ENCODE data around the gene ZFYVE27.

The ZFYVE27 gene

DNA sequence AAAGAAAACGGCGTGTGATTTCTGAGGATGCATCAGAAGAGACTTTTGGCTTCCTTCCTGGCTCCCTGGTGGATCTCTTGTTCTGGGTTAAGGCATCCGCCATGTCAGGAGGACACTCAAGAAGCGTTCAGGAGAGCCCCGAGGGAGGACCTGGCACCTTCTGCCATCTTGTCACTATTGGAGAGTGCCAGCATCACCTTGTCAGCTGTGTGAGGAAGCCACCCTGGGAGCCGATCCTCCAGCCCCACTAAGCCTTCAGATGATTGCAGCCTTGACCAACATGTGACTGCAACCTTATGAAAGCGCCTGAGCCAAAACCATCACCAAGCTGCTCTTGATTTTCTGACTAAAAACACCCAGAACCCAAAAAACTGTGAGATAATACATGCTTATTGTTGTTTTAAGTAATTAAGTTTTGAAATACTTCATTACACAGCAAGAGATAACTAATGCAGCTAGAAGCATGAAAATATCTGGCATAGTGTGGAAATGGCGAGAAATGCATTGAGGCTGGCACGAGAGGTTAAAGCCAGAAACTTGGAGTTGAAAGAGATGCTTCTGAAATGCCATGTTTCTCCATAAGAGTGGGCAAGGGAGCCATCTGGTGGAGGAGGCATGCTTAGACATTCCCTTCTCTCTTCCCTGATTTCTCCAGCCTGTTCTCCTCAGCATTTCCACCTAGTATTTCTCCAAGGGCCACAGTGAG is 5.4 kb upstream of the ZFYVE27 start:
- no CpG with 5 or more reads among the region's 9 CpGs for WGBS (ENCODE audit: insufficient coverage, insufficient read length)
- H3K36me3 ChIP-seq (ENCODE audit: control insufficient read depth, insufficient read depth, low read length), result no peaks in the 10 kb centered on the region
- no peak for DNase-seq (ENCODE audit: low read depth, low spot score)

GRCh38 chr10:97732052-97732359 is 4.9 kb upstream of the ZFYVE27 start:
- Histone ChIP-seq H3K4me3 (ENCODE audit: low read length) (no peak overlapping the region), H3K27me3 (ENCODE audit: control insufficient read depth, insufficient read depth, low read length) (peaks cover 13% of the 10 kb centered on the region), H3K9me3 (ENCODE audit: control insufficient read depth, insufficient read depth, low read length) (no peaks in the 10 kb centered on the region), H3K27ac (ENCODE audit: low read length) (no peak overlapping the region), H3K4me1 (ENCODE audit: control insufficient read depth, insufficient read depth, low read length) (no peaks in the 10 kb centered on the region; the same call in 1 of the 2 replicates), H3K36me3 (ENCODE audit: control insufficient read depth, insufficient read depth, low read length) (no peaks in the 10 kb centered on the region)
- no CpG with 5 or more reads among the region's 4 CpGs for WGBS (ENCODE audit: insufficient coverage, insufficient read length)
- DNase-seq (ENCODE audit: low read depth, low spot score), result no peak

More for the DNA sequence above, 5.4 kb upstream of the ZFYVE27 start:
- H3K4me3 ChIP-seq (ENCODE audit: low read length), result no peak overlapping the region
- peaks cover 13% of the 10 kb centered on the region for H3K27me3 ChIP-seq (ENCODE audit: control insufficient read depth, insufficient read depth, low read length)
- H3K9me3 ChIP-seq (ENCODE audit: control insufficient read depth, insufficient read depth, low read length), result no peaks in the 10 kb centered on the region
- H3K27ac ChIP-seq (ENCODE audit: low read length), result no peak overlapping the region
- H3K4me1 ChIP-seq (ENCODE audit: control insufficient read depth, insufficient read depth, low read length), result no peaks in the 10 kb centered on the region; the same call in 1 of the 2 replicates

- no peaks in the 10 kb centered on the region for H3K9me3 ChIP-seq (ENCODE audit: control insufficient read depth, insufficient read depth, low read length)
- H3K4me1 ChIP-seq (ENCODE audit: control insufficient read depth, insufficient read depth, low read length), result no peaks in the 10 kb centered on the region; the same call in 1 of the 2 replicates
- H3K4me3 ChIP-seq (ENCODE audit: low read length), result no peak overlapping the region
- H3K27ac ChIP-seq (ENCODE audit: low read length), result no peak overlapping the region
- no peak for DNase-seq (ENCODE audit: low read depth, low spot score)
- no CpG with 5 or more reads among the region's 5 CpGs for WGBS (ENCODE audit: insufficient coverage, insufficient read length)
- H3K36me3 ChIP-seq (ENCODE audit: control insufficient read depth, insufficient read depth, low read length), result no peaks in the 10 kb centered on the region
- H3K27me3 ChIP-seq (ENCODE audit: control insufficient read depth, insufficient read depth, low read length), result peaks cover 13% of the 10 kb centered on the region
Measured at GRCh38 chr10:97733256-97733655, 3.7 kb upstream of the ZFYVE27 start.

GRCh38 chr10:97734021-97734420 is 2.9 kb upstream of the ZFYVE27 start:
- peaks cover 13% of the 10 kb centered on the region for H3K27me3 ChIP-seq (ENCODE audit: control insufficient read depth, insufficient read depth, low read length)
- H3K9me3 ChIP-seq (ENCODE audit: control insufficient read depth, insufficient read depth, low read length), result no peaks in the 10 kb centered on the region
- H3K27ac ChIP-seq (ENCODE audit: low read length), result no peak overlapping the region
- WGBS (ENCODE audit: insufficient coverage, insufficient read length), result no CpG with 5 or more reads among the region's 6 CpGs
- H3K4me1 ChIP-seq (ENCODE audit: control insufficient read depth, insufficient read depth, low read length), result no peaks in the 10 kb centered on the region; the same call in 1 of the 2 replicates
- no peak for DNase-seq (ENCODE audit: low read depth, low spot score)
- H3K4me3 ChIP-seq (ENCODE audit: low read length), result no peak overlapping the region
- H3K36me3 ChIP-seq (ENCODE audit: control insufficient read depth, insufficient read depth, low read length), result no peaks in the 10 kb centered on the region

- Histone ChIP-seq H3K9me3 (ENCODE audit: control insufficient read depth, insufficient read depth, low read length) (no peaks in the 10 kb centered on the region), H3K36me3 (ENCODE audit: control insufficient read depth, insufficient read depth, low read length) (no peaks in the 10 kb centered on the region), H3K4me1 (ENCODE audit: control insufficient read depth, insufficient read depth, low read length) (no peaks in the 10 kb centered on the region; the same call in 1 of the 2 replicates), H3K4me3 (ENCODE audit: low read length) (no peak overlapping the region), H3K27me3 (ENCODE audit: control insufficient read depth, insufficient read depth, low read length) (peaks cover 13% of the 10 kb centered on the region), H3K27ac (ENCODE audit: low read length) (no peak overlapping the region)
- no peak for DNase-seq (ENCODE audit: low read depth, low spot score)
- WGBS (ENCODE audit: insufficient coverage, insufficient read length), result no CpG with 5 or more reads among the region's 13 CpGs
Measured at GRCh38 chr10:97736403-97736901, 476 bp upstream of the ZFYVE27 start.

- peaks cover 13% of the 10 kb centered on the region for H3K27me3 ChIP-seq (ENCODE audit: control insufficient read depth, insufficient read depth, low read length)
- H3K4me1 ChIP-seq (ENCODE audit: control insufficient read depth, insufficient read depth, low read length), result no peaks in the 10 kb centered on the region; the same call in 1 of the 2 replicates
- peak overlapping the region; percentile 83; the same call in 1 of the 2 replicates for H3K4me3 ChIP-seq (ENCODE audit: low read length)
- WGBS (ENCODE audit: insufficient coverage, insufficient read length), result no CpG with 5 or more reads among the region's 14 CpGs
- H3K9me3 ChIP-seq (ENCODE audit: control insufficient read depth, insufficient read depth, low read length), result no peaks in the 10 kb centered on the region
- no peak for DNase-seq (ENCODE audit: low read depth, low spot score)
- no peaks in the 10 kb centered on the region for H3K36me3 ChIP-seq (ENCODE audit: control insufficient read depth, insufficient read depth, low read length)
- no peak overlapping the region for H3K27ac ChIP-seq (ENCODE audit: low read length)
Measured at GRCh38 chr10:97737770-97738265, 890 bp downstream of the ZFYVE27 start.

- no peaks in the 10 kb centered on the region for H3K9me3 ChIP-seq (ENCODE audit: control insufficient read depth, insufficient read depth, low read length)
- DNase-seq (ENCODE audit: low read depth, low spot score), result no peak
- no peak overlapping the region for H3K27ac ChIP-seq (ENCODE audit: low read length)
- H3K4me3 ChIP-seq (ENCODE audit: low read length), result no peak overlapping the region
- WGBS (ENCODE audit: insufficient coverage, insufficient read length), result no CpG with 5 or more reads among the region's 4 CpGs
- no peaks in the 10 kb centered on the region; the same call in 1 of the 2 replicates for H3K4me1 ChIP-seq (ENCODE audit: control insufficient read depth, insufficient read depth, low read length)
- H3K36me3 ChIP-seq (ENCODE audit: control insufficient read depth, insufficient read depth, low read length), result no peaks in the 10 kb centered on the region
- peaks cover 13% of the 10 kb centered on the region for H3K27me3 ChIP-seq (ENCODE audit: control insufficient read depth, insufficient read depth, low read length)
Measured at GRCh38 chr10:97738616-97739015, 1.7 kb downstream of the ZFYVE27 start.

DNA sequence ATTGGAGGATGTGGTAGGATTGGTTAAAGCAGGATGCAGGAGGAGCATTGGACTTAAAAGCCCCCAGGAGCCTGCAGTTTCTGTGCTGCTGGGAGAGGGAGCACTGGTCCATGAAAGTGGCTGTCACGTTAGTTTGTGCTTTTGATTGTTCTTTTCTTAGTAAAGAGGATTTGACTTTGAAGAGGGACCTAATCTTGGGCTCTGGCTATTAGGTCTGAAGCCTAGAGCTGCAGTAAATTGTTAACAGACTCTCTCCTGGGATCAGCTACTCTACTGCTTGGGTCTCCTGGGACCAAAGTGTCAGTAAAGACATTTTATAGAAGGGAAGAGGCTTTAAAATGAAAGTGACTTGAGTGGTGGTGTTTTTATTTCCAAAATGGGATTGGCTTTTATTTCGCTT is 3.7 kb downstream of the ZFYVE27 start:
- Histone ChIP-seq H3K4me3 (ENCODE audit: low read length) (no peak overlapping the region), H3K9me3 (ENCODE audit: control insufficient read depth, insufficient read depth, low read length) (no peaks in the 10 kb centered on the region), H3K36me3 (ENCODE audit: control insufficient read depth, insufficient read depth, low read length) (peaks cover 7% of the 10 kb centered on the region; the same call in 1 of the 2 replicates), H3K27ac (ENCODE audit: low read length) (no peak overlapping the region), H3K4me1 (ENCODE audit: control insufficient read depth, insufficient read depth, low read length) (no peaks in the 10 kb centered on the region), H3K27me3 (ENCODE audit: control insufficient read depth, insufficient read depth, low read length) (peaks cover 9% of the 10 kb centered on the region)
- WGBS (ENCODE audit: insufficient coverage, insufficient read length), result no CpG with 5 or more reads among the region's 2 CpGs
- DNase-seq (ENCODE audit: low read depth, low spot score), result no peak

- no CpG with 5 or more reads among the region's 10 CpGs for WGBS (ENCODE audit: insufficient coverage, insufficient read length)
- Histone ChIP-seq H3K36me3 (ENCODE audit: control insufficient read depth, insufficient read depth, low read length) (peaks cover 12% of the 10 kb centered on the region; the same call in 1 of the 2 replicates), H3K4me3 (ENCODE audit: low read length) (no peak overlapping the region), H3K4me1 (ENCODE audit: control insufficient read depth, insufficient read depth, low read length) (no peaks in the 10 kb centered on the region), H3K27ac (ENCODE audit: low read length) (no peak overlapping the region), H3K27me3 (ENCODE audit: control insufficient read depth, insufficient read depth, low read length) (no peaks in the 10 kb centered on the region), H3K9me3 (ENCODE audit: control insufficient read depth, insufficient read depth, low read length) (no peaks in the 10 kb centered on the region)
- no peak for DNase-seq (ENCODE audit: low read depth, low spot score)
Measured at GRCh38 chr10:97743169-97743943, 6.4 kb downstream of the ZFYVE27 start.

DNA sequence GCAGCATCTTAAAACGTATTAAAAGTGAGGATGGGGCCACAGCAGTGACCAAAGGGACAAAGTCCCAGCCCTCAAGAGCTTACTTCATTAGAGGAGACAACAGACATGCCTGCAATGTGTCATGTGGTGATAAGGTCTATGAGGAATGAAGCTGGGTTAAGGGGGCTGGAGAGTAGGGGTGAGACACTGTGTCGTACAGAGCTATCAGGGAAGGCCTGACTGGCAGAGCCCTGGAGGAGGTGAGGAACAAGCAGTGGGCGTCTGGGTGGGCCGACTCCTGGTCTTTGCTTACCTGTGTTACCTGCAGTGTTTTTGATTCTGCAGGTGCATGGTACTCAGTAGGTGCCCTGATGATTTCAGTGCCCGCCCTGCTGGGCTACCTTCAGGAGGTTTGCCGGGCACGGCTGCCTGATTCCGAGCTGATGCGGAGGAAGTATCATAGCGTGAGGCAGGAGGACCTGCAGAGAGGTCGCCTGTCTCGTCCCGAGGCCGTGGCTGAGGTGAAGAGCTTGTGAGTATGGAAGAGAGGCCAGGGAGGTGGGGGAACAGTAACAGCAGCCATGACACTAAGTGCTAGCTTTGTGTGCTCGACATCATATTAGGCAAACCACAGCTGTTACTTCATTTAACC is 7.6 kb downstream of the ZFYVE27 start:
- Histone ChIP-seq H3K36me3 (ENCODE audit: control insufficient read depth, insufficient read depth, low read length) (peaks cover 16% of the 10 kb centered on the region; the same call in 1 of the 2 replicates), H3K4me3 (ENCODE audit: low read length) (no peak overlapping the region), H3K27ac (ENCODE audit: low read length) (no peak overlapping the region), H3K27me3 (ENCODE audit: control insufficient read depth, insufficient read depth, low read length) (no peaks in the 10 kb centered on the region), H3K4me1 (ENCODE audit: control insufficient read depth, insufficient read depth, low read length) (no peaks in the 10 kb centered on the region), H3K9me3 (ENCODE audit: control insufficient read depth, insufficient read depth, low read length) (no peaks in the 10 kb centered on the region)
- WGBS (ENCODE audit: insufficient coverage, insufficient read length), result no CpG with 5 or more reads among the region's 15 CpGs
- no peak for DNase-seq (ENCODE audit: low read depth, low spot score)
